GM20000 (cell line): ENCODE measurements around the gene TUBA1C.

Source experiments
- DNase-seq: peaks from one replicate; pipeline ENCODE4 v3.0.0; 2012; ENCODE audit warnings: low spot score
- TF ChIP-seq, protein P1 (sequence below): IDR thresholded peaks from 2 replicates; pipeline ENCODE4 v1.5.1; 2012; ENCODE audit warnings: mild to moderate bottlenecking, control low read depth; ENCODE audit errors: extremely low read depth, missing control alignments

The TUBA1C gene

DNA sequence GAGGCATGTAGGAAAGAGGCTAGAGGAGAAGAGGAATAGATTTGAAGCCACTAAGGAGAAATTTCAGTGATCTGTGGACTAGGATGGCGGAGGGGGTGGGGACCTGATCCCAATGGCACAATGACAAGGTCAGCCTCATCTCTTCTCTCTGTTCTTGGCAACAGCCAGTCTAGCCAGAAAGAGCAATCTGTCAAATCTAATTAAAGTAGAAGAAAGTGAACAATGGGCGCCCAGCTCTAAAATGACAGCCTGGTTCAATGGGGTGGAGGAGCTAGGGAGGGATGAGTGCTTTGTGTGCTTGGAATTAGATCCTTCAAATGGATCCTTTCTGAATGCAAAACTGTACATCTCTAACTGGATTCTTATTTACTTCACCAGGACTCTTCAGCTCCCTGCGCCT lies 37.2 kb upstream of the TUBA1C start:
- DNase-seq: no peak
- TF ChIP-seq, protein P1, sequence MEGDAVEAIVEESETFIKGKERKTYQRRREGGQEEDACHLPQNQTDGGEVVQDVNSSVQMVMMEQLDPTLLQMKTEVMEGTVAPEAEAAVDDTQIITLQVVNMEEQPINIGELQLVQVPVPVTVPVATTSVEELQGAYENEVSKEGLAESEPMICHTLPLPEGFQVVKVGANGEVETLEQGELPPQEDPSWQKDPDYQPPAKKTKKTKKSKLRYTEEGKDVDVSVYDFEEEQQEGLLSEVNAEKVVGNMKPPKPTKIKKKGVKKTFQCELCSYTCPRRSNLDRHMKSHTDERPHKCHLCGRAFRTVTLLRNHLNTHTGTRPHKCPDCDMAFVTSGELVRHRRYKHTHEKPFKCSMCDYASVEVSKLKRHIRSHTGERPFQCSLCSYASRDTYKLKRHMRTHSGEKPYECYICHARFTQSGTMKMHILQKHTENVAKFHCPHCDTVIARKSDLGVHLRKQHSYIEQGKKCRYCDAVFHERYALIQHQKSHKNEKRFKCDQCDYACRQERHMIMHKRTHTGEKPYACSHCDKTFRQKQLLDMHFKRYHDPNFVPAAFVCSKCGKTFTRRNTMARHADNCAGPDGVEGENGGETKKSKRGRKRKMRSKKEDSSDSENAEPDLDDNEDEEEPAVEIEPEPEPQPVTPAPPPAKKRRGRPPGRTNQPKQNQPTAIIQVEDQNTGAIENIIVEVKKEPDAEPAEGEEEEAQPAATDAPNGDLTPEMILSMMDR: no peak

DNA sequence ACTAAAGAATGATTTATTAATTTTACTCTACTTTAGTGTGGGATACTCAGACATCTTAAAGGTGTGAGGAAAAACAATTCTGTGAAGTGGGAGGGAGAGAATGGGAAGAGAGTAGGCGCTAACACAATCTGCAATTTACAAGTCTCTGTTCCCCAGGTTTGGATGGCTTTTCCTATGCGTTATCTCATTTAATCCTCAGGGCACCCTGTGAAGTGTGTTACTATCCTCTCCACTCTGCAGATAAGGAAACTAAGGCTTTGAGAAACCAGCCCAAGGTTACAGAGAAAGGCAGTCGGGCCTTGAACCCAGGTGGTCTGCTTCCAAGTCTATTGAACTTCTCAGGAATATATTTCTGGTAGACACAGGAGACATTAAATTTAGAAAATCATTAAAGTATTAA lies 36.2 kb upstream of the TUBA1C start:
- TF ChIP-seq, protein P1: no peak

DNA sequence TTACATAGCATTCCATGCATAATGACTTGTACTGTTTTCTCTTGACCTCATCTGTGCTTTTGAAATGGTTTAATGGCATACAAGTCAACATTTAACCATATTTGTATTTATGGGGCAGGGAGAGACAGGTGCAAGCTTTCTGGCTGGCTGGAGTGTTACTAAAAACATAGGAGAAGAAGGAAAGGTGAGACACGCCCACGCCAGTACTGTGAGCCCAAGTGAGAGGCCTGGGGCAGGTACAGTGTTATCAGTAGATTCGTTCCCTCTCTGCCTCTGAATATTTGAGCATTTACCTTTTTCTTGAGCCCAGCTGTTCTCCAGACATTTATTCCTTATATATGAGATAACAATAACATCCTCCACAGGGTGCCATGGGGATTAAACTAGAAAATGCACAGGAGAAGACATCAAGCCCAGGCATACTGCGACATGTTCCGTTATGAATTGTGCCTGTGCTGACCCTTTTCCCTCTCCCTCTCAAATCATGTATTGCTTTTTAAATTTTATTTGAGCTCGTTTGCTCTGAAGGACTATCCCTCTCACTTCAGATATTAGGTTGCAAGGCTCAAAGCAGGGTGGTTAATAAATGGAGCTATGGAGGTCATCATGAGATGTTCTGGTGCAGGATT lies 34.6 kb upstream of the TUBA1C start:
- DNase-seq: no peak
- TF ChIP-seq, protein P1: no peak

More for the DNA sequence above, 36.2 kb upstream of the TUBA1C start:
- DNase-seq: no peak

DNA sequence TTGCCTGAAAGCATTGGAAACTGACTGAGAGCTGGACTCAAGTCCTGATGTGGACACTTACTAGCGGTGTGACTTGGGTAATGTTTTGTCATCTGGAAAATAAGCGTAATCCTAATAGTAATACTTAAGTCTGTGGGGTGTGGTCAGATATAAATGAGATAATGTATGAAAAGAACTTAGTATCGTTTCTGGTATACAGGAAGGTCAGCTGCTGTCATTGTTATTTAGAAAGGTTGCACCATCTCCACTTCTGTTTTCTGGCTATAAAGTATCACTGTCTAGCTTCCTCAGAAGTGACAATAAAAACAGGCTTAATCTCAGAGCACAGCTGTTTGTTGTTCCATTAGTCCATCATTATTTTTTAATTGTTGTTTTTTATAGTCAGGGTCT lies 34.1 kb upstream of the TUBA1C start:
- TF ChIP-seq, protein P1: no peak
- no peak for DNase-seq

DNA sequence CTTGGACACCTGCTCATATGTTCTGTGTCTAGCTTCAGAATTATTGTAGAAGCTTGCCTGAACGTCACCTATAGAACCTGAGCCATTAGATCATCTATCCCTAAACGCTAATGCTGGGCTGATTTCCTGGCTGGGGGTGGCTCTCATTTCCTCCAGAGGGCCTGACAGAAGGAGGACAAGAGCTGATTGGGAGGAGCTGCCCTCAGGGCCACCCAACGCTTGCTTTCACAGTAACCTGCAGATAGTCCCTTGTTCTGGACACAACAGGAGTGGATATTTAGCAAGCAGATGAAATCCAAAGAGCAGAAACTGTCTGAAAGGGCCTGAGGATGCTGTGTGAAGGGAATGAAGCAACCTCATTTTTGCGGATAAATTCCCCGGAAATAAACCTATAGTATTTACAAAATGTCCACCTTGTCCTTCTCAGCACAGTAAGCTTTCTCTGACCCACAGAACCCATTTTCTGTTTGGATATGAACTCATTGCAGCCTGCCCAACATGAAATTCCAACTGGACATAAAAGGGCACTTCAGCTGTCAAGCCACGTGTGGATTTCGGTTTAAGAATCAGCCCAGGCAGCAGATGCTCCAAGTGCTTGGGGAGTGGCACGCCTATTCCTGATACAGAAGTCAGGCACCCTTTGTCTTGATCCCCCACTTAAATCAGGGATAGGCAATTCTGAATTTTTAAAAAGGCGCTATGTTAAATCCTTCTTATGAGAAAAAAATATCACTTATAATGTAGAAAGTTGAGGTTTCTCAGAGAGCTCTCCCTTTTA lies 32.8 kb upstream of the TUBA1C start:
- DNase-seq: no peak
- TF ChIP-seq, protein P1: no peak

DNA sequence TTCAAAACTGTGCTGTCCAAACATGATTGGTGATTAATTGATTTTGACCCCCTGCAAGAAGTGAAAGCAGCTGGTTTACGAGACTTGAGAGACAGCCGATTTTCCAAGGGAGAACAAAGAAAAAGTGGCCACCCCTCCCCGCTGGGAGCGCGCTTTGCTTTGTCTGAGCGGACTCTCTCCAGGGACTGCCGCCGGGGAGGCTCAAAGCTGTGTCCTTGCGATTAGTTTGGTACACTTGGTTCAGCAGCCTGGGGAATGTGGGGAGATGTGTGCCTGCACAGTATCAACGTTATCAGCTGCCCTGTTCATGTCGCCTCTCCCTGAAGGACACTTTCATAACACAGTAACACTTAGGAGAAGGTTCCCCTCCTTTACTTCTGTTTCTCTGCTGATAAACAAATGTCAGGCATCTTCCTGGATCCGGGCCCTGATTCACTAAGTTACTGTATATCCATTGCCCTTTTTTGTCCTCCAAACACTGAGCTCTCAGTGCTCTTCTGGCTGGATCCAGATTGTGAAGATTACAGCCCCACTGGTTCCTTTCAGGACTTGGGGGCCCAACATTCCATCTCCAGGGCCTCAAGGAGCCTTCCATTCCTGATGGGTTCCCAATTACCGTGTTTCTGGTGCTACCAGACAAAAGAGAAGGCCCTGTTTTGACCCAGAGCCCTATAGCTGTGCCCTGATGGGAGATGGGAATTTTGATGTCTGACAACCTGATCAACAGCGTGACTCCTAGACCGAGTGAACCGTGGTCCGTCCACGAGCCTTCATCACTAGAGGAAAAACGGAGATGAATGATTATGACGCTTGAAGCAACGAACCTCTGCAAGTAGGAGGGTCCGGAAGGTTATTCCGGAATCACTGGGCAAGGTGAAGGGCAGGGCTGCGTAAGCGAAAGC lies 31.7 kb upstream of the TUBA1C start:
- TF ChIP-seq, protein P1: no peak
- DNase-seq: no peak
